ENCODE data around the gene RABEP1.

Gene RABEP1

DNA sequence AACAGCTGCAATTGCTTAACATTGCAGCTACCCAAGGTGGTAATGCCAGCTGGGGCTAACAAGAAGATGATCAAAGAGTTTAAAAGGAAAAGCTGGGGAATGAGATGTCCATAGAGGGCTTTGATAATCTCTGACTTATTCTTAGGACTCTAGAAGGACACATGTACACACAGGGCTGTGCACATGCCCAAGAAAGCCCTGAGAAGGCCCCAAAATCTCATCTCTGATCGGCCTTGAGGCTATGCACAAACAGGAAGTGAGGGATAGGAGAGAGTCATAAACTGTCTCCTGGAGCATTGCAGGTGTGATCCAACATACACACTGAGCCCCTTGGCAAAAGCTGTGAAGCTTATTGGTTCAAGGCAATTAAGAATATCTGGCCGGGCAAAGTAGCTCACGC is 17.2 kb upstream of the RABEP1 start:
- no peaks in the 10 kb centered on the region for H3K27me3 Mint-ChIP-seq (ENCODE audit: low read depth)
- TF ChIP-seq, protein P1, sequence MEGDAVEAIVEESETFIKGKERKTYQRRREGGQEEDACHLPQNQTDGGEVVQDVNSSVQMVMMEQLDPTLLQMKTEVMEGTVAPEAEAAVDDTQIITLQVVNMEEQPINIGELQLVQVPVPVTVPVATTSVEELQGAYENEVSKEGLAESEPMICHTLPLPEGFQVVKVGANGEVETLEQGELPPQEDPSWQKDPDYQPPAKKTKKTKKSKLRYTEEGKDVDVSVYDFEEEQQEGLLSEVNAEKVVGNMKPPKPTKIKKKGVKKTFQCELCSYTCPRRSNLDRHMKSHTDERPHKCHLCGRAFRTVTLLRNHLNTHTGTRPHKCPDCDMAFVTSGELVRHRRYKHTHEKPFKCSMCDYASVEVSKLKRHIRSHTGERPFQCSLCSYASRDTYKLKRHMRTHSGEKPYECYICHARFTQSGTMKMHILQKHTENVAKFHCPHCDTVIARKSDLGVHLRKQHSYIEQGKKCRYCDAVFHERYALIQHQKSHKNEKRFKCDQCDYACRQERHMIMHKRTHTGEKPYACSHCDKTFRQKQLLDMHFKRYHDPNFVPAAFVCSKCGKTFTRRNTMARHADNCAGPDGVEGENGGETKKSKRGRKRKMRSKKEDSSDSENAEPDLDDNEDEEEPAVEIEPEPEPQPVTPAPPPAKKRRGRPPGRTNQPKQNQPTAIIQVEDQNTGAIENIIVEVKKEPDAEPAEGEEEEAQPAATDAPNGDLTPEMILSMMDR (IDR thresholded peaks at IDR 0.05; ENCODE audit: unreplicated experiment in 3 of 3): no peak
- peaks cover 3% of the 10 kb centered on the region for H3K9me3 Mint-ChIP-seq
- no peak overlapping the region for H3K4me3 Mint-ChIP-seq
- H3K4me1 Mint-ChIP-seq: no peaks in the 10 kb centered on the region
- no peaks in the 10 kb centered on the region for H3K36me3 Mint-ChIP-seq (ENCODE audit: low read depth)
- H3K27ac Mint-ChIP-seq: no peak overlapping the region

DNA sequence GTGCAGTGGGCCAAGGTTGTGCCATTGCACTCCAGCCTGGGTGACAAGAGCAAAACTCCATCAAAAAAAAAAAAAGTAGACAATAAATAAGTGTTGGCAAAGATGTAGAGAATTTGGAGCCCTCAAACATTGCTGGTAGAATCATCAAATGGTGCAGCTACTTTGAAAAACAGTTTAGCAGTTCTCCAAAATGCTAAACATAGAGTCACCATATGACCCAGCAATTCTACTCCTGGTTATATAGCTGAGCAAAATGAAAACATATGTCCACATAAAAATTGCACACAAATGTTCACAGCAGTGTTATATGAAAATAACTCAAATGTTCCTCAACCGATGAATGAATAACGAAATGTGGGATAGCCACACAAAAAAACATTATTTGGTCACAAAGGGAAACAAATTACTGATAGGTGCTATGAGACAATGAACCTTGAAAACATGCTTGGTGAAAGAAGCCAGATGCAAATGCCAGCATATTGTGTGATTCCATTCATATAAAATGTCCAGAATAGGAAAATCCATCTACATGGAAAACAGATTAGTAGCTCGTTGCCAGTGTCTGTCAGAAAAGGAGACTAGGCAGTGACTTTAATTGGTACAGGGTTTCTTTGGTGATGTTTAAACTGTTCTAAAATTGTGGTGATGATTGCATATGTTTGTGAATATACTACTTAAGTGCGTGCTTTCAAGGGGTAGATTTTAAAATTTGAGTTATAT is 12.7 kb upstream of the RABEP1 start:
- TF ChIP-seq, protein P1 (IDR thresholded peaks at IDR 0.05; ENCODE audit: unreplicated experiment in 3 of 3): no peak
- Mint-ChIP-seq H3K27me3 (ENCODE audit: low read depth) (no peaks in the 10 kb centered on the region), H3K27ac (no peak overlapping the region), H3K9me3 (peaks cover 3% of the 10 kb centered on the region), H3K4me3 (no peak overlapping the region), H3K4me1 (no peaks in the 10 kb centered on the region), H3K36me3 (ENCODE audit: low read depth) (no peaks in the 10 kb centered on the region)

DNA sequence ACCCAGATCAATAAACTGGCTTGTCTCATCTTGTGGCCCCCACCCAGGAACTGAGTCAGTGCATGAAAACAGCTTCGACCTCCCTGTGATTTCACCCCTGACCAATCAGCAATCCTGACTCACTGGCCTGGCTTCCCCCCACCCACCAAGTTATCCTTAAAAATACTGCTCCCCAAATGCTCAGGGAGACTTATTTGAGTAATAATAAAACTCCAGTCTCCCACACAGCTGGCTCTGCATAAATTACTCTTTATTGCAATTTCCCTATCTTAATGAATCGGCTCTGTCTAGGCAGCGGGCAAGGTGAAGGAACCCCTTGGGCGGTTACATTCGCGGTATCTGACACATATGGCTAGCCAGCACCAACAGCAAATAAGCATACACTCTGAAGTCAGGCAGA is 9.8 kb upstream of the RABEP1 start:
- Mint-ChIP-seq H3K36me3 (ENCODE audit: low read depth) (no peaks in the 10 kb centered on the region), H3K4me1 (no peaks in the 10 kb centered on the region), H3K27ac (no peak overlapping the region)

DNA sequence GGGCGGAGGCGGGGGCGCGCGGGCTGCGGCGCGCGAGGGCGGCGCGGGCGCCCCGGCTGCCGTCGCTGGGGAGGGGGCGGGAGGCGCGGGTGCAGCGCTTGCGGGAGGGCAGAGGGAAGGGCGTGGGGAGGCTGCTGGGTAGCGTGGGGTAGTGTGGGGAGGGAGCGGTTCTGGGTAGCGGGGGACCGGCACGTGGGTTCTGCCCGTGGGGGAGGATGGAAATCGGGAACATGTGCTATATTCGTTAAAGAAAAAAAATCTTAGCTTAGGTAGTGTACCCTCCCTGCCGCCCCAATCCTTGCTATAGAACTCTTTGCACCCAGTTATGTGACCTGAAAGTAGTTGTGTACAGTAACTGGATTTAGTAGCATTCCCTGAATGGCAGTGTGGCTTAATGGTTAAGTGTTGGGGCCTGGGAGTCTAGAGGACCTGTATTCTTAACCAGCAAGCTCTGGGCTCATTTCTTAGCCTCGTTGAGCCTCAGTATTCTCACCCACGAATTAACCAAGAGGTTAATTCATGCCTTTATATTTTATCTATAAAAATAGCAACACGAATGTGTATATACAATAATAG is 646 bp downstream of the RABEP1 start:
- Mint-ChIP-seq H3K4me3 (peak overlapping the region; percentile 87 to 92 (median 92)), H3K9me3 (no peaks in the 10 kb centered on the region), H3K36me3 (ENCODE audit: low read depth) (peaks cover 10% of the 10 kb centered on the region), H3K27me3 (ENCODE audit: low read depth) (no peaks in the 10 kb centered on the region), H3K27ac (peak overlapping the region; percentile 69 to 89 (median 82)), H3K4me1 (peaks cover 25% of the 10 kb centered on the region)
- TF ChIP-seq, protein P1 (IDR thresholded peaks at IDR 0.05; ENCODE audit: unreplicated experiment in 3 of 3): no peak

More for the DNA sequence above, 9.8 kb upstream of the RABEP1 start:
- peaks cover 3% of the 10 kb centered on the region for H3K9me3 Mint-ChIP-seq
- TF ChIP-seq, protein P1 (IDR thresholded peaks at IDR 0.05; ENCODE audit: unreplicated experiment in 3 of 3): no peak
- no peaks in the 10 kb centered on the region for H3K27me3 Mint-ChIP-seq (ENCODE audit: low read depth)
- H3K4me3 Mint-ChIP-seq: no peak overlapping the region

DNA sequence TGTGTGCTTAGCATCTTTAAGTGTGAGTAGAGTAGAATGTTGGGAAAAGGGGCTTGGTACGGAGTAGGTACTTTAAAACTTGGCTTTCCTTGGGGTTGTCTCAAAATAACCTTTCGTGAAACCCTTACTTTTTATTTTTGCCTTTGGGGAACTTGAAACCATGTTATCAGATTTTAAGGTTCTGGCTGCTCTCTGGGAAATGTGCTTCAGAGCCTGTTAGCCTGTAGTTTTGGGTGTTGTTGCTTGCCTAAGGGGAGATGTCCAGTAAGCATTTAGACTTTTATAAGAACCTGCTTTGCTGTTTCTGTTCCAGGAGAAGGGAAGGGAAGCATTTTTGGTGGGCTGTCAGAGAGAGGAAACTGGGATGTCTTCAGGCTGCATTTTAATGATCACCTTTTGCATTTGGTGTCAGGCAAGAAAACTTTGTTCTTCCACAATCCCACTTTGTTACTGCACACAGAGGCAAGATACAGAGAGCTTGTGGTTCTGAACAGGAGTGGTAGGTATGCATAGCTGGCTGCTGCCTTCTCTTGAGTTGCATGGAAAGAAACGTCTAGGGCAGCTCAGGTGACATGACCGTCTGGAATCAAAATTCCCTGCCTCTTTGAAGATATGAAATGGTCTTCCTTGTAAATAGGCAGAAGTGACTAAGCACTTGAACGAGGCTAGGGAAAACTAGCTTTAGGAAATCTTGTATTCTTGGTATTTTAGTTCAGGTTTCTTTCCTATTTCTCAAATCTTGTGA is 1.7 kb downstream of the RABEP1 start:
- peaks cover 25% of the 10 kb centered on the region for H3K4me1 Mint-ChIP-seq
- H3K36me3 Mint-ChIP-seq (ENCODE audit: low read depth): peaks cover 13% of the 10 kb centered on the region
- H3K27me3 Mint-ChIP-seq (ENCODE audit: low read depth): no peaks in the 10 kb centered on the region
- H3K27ac Mint-ChIP-seq: peak overlapping the region; percentile 67 to 89 (median 69)
- peak overlapping the region; percentile 87 to 92 (median 92) for H3K4me3 Mint-ChIP-seq
- TF ChIP-seq, protein P1 (IDR thresholded peaks at IDR 0.05; ENCODE audit: unreplicated experiment in 3 of 3): no peak
- H3K9me3 Mint-ChIP-seq: no peaks in the 10 kb centered on the region
